ENCODE measurements around the gene ITGA8. TPM values are rescaled to one million over a fixed set of nuclear protein-coding genes. Genes with fewer than 3 reads are reported as not detected.

ITGA8 gene
- total and polyA plus RNA-seq, 9 of the 15 experiments (the other 6 are each of a cell fraction or from before 2014, with no cell fraction given), result 0.01 to 0.07 (median 0.04) TPM; not detected in 5

DNA sequence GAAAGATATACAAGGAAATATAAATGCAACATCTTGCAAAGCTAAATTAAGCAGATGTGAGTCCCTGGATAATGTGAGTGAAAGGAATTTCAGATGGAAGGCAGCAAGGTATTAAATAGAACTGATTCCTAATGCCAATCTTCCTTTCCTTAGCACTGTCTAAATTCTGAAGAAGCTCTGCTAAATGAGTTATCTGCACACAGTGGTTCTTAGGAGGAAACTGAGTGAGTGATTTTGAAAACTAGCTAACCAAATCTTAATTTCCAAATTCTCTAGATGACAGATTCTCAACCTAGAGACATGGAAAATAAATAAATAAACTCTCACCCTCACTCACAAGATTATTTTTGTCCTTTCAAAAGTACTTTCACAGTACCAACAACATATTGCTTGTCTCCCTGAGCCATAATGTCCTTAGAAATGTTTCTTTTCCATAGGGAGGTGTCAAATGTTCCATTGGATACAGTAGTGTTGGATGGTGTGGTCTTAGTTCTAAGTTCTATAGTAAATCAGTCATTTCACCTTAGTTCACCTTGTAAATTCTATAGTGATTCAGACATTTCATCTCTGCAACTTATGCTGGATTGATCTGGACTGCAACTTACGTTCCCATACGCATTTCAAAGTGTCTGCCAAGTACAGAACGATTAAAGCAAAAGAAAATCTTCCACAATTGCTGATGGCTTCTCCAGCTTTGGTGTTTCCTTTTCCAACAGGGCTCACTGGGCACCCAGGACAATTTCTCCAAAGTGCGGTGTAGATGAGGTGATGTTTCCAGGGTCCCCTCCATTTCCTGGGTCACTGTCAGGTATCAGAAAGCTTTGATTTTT lies 203.3 kb downstream of the ITGA8 start:
- ChIA-PET CTCF (ENCODE audit: low intra/inter-chr PET ratio) (no interaction called here), POLR2A (interaction anchor here (1.4 kb wide), 2 partner anchors 22 to 23 kb away, joined by 3 read pairs; no protein-coding TSS in a partner anchor)
- no peak for ATAC-seq
- 33% methylated on average over 4 of the region's 4 CpGs for WGBS (ENCODE audit: insufficient coverage, low coverage, missing lambda C conversion rate)
- no peak for FAIRE-seq
- no peak overlapping the region for H3K27ac ChIP-seq (ENCODE audit: extremely low read depth, low read depth, low read length)
- BruUV-seq (replicated peaks), result no TSS peak
- H3K79me2 ChIP-seq (ENCODE audit: control insufficient read depth, insufficient read depth, low read length), result no peaks in the 10 kb centered on the region
- TF ChIP-seq PCBP1 (IDR thresholded peaks at IDR 0.05; ENCODE audit: low read depth, low read length, poor library complexity, severe bottlenecking), result no peak
- TF ChIP-seq HDAC1 (IDR thresholded peaks at IDR 0.05), result no peak
- no peak for TF ChIP-seq STAT5B (CRISPR knock-in tag; IDR thresholded peaks at IDR 0.05)
- no peak for TF ChIP-seq ZNF586 (CRISPR knock-in tag; conservative IDR thresholded peaks at IDR 0.05)
- no peak for TF ChIP-seq FOXK1 (CRISPR knock-in tag; IDR thresholded peaks at IDR 0.05; ENCODE audit: borderline replicate concordance)
- TF ChIP-seq CREB5 (CRISPR knock-in tag; IDR thresholded peaks at IDR 0.05), result no peak
- no peak for TF ChIP-seq SIN3A (IDR thresholded peaks at IDR 0.05; ENCODE audit: borderline replicate concordance in 2 of 2, control insufficient read depth in 1 of 2, low read depth in 2 of 2, low read length in 2 of 2)
- no peak for TF ChIP-seq HMGN3 (IDR thresholded peaks at IDR 0.05; ENCODE audit: borderline replicate concordance, extremely low read depth, insufficient read length, low read depth, low read length)
- no peak for TF ChIP-seq LEF1 (IDR thresholded peaks at IDR 0.05)
- no peak for TF ChIP-seq HOXB6 (CRISPR knock-in tag; IDR thresholded peaks at IDR 0.05; ENCODE audit: borderline replicate concordance)
- no peak for TF ChIP-seq SRSF9 (IDR thresholded peaks at IDR 0.05; ENCODE audit: borderline replicate concordance, low read depth, low read length)
- H3K4me1 ChIP-seq (replicated peaks in 1 of 2; ENCODE audit: control insufficient read depth in 2 of 2, insufficient read depth in 2 of 2, low read length in 2 of 2), result no peaks in the 10 kb centered on the region
- no peaks in the 10 kb centered on the region for H3K9me3 ChIP-seq (replicated peaks; ENCODE audit: control insufficient read depth, insufficient read depth, low read depth, low read length)
- H3K4me3 ChIP-seq, result no peak overlapping the region
- in situ Hi-C loops (cut with MboI) (no loop called here), intact Hi-C loops (cut with micrococcal nuclease) (no loop called here)
- no peak overlapping the region for H3K9ac ChIP-seq (ENCODE audit: insufficient read depth in 1 of 2, low read depth in 2 of 2, low read length in 2 of 2)
- no peaks in the 10 kb centered on the region for H3K36me3 ChIP-seq (ENCODE audit: control insufficient read depth, insufficient read depth, low read length)
- H3K4me2 ChIP-seq (ENCODE audit: insufficient read depth, low read length), result no peak overlapping the region
- H3K27me3 ChIP-seq (ENCODE audit: control insufficient read depth in 2 of 2, insufficient read depth in 2 of 2, low read length in 2 of 2), result peaks cover 3 to 6% of the 10 kb centered on the region in 2 experiments; a peak in 1 of 5 replicates
- H3K9me1 ChIP-seq (ENCODE audit: control insufficient read depth, insufficient read depth, low read length), result no peaks in the 10 kb centered on the region
- DNase-seq (ENCODE audit: extremely low read depth in 1 of 4, low spot score in 3 of 4), result no peak
- H4K20me1 ChIP-seq (replicated peaks; ENCODE audit: control insufficient read depth, insufficient read depth, low read length), result no peaks in the 10 kb centered on the region
- no peak overlapping the region for H2AFZ ChIP-seq (ENCODE audit: low read depth, low read length)
